ENCODE results near the gene SLC25A48.

DNA sequence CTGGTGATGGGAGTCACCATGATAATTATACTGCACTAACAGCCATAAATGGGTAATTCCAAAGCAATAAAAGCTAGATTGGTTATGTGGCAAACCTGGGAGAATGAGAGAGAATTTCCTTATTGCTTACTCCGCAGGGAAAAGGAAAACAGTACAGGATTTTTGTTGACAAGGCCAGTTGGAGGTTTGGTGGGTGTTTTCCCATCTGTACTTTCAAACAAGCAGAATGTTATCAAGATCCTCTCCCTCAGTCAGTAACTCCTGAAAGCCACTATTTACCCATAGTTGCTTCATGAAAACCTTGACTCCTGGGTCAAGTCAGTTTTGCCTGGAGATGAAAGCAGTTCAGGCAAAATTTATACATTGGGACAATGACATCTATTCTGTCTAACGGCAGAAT lies 34.8 kb downstream of the SLC25A48 start:
- TF ChIP-seq, protein P1, sequence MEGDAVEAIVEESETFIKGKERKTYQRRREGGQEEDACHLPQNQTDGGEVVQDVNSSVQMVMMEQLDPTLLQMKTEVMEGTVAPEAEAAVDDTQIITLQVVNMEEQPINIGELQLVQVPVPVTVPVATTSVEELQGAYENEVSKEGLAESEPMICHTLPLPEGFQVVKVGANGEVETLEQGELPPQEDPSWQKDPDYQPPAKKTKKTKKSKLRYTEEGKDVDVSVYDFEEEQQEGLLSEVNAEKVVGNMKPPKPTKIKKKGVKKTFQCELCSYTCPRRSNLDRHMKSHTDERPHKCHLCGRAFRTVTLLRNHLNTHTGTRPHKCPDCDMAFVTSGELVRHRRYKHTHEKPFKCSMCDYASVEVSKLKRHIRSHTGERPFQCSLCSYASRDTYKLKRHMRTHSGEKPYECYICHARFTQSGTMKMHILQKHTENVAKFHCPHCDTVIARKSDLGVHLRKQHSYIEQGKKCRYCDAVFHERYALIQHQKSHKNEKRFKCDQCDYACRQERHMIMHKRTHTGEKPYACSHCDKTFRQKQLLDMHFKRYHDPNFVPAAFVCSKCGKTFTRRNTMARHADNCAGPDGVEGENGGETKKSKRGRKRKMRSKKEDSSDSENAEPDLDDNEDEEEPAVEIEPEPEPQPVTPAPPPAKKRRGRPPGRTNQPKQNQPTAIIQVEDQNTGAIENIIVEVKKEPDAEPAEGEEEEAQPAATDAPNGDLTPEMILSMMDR (IDR thresholded peaks at IDR 0.05) = no peak
- TF ChIP-seq SIN3A (IDR thresholded peaks at IDR 0.05; ENCODE audit: borderline replicate concordance, insufficient read depth, low read depth, low read length) (no peak), POLR2AphosphoS5 (IDR thresholded peaks at IDR 0.05; ENCODE audit: low read depth, low read length) (no peak), TCF7L2 (IDR thresholded peaks at IDR 0.05; ENCODE audit: low read depth, low read length) (no peak)
- TF ChIP-seq, protein P2, sequence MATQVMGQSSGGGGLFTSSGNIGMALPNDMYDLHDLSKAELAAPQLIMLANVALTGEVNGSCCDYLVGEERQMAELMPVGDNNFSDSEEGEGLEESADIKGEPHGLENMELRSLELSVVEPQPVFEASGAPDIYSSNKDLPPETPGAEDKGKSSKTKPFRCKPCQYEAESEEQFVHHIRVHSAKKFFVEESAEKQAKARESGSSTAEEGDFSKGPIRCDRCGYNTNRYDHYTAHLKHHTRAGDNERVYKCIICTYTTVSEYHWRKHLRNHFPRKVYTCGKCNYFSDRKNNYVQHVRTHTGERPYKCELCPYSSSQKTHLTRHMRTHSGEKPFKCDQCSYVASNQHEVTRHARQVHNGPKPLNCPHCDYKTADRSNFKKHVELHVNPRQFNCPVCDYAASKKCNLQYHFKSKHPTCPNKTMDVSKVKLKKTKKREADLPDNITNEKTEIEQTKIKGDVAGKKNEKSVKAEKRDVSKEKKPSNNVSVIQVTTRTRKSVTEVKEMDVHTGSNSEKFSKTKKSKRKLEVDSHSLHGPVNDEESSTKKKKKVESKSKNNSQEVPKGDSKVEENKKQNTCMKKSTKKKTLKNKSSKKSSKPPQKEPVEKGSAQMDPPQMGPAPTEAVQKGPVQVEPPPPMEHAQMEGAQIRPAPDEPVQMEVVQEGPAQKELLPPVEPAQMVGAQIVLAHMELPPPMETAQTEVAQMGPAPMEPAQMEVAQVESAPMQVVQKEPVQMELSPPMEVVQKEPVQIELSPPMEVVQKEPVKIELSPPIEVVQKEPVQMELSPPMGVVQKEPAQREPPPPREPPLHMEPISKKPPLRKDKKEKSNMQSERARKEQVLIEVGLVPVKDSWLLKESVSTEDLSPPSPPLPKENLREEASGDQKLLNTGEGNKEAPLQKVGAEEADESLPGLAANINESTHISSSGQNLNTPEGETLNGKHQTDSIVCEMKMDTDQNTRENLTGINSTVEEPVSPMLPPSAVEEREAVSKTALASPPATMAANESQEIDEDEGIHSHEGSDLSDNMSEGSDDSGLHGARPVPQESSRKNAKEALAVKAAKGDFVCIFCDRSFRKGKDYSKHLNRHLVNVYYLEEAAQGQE (IDR thresholded peaks at IDR 0.05; ENCODE audit: insufficient read depth in 1 of 2, low read depth in 2 of 2, low read length in 1 of 2) = no peak
